Right cardiac atrium (tissue), 5 donors: ENCODE data around the gene SGPL1. TPM values are rescaled to one million over a fixed set of nuclear protein-coding genes. Genes with fewer than 3 reads are reported as not detected.

Experiments
- ATAC-seq, 2 donors: fragments of 200-7000 bp; cut with Tn5 transposase; one replicate each; pipeline versions ENCODE4 v1.8.0 to v1.9.1; 2020; ENCODE audit warnings: moderate library complexity in 2 of 2, mild to moderate bottlenecking in 1 of 2
- DNase-seq, 3 donors: peaks; one replicate each; pipeline ENCODE4 v3.0.0-alpha.2; 2020
- H3K27ac ChIP-seq: one replicate; pipeline ENCODE4 v1.5.1; 2013; ENCODE audit warnings: mild to moderate bottlenecking, low read length, control low read depth, moderate library complexity
- H3K27me3 ChIP-seq: one replicate; pipeline ENCODE4 v1.6.1; 2013; ENCODE audit not compliant: control insufficient read depth, insufficient read depth
- H3K4me1 ChIP-seq: one replicate; pipeline ENCODE4 v1.6.1; 2013; ENCODE audit warnings: low read length; ENCODE audit not compliant: control insufficient read depth, insufficient read depth
- H3K4me3 ChIP-seq: one replicate; pipeline ENCODE4 v1.5.1; 2013; ENCODE audit warnings: low read length, control low read depth
- H3K9me3 ChIP-seq: one replicate; pipeline ENCODE4 v1.6.1; 2013; ENCODE audit warnings: low read length; ENCODE audit not compliant: control insufficient read depth
- WGBS: extraction: QIAGEN DNeasy Blood & Tissue Kit; methylation state at CpG from one replicate; pipeline ENCODE4 v1.1.7; 2013; 5-methylcytosine and 5-hydroxymethylcytosine counted together
- intact Hi-C, 4 donors: fragments of 100-400 bp; cut with DNase I; formaldehyde crosslinking; loops; one replicate each; pipeline versions ENCODE4 v1.11.0 to v1.14.0; 2022 to 2023
- polyA plus RNA-seq: library from polyadenylated mRNA; stranded (reverse); fragments of 200-250 nt; gene quantifications from one replicate; pipeline ENCODE4 v1.2.3, GENCODE V29; 2013
- total RNA-seq, 4 donors: library from RNA; stranded (reverse); fragmentation: NEBNext Ultra II Directional; extraction: Animal tissue kit (Norgen Biotek cat#: 25700); gene quantifications; one replicate each; pipeline ENCODE4 v1.2.1, GENCODE V29; 2021
- donor health status: healthy with polysubstance abuse.
- donor health status: DM: no; HTN: yes; CAD: no.
- donor health status: DM: no; HTN: no; CAD: no.
- donor health status: DM: no; HTN: yes; CAD: no; lungs with severe emphysema.
- donor health status: DM: yes; HTN: yes; CAD: no.

SGPL1 gene
- total and polyA plus RNA-seq, 5 donors, result 4.2 to 20.2 (median 13.2) TPM

DNA sequence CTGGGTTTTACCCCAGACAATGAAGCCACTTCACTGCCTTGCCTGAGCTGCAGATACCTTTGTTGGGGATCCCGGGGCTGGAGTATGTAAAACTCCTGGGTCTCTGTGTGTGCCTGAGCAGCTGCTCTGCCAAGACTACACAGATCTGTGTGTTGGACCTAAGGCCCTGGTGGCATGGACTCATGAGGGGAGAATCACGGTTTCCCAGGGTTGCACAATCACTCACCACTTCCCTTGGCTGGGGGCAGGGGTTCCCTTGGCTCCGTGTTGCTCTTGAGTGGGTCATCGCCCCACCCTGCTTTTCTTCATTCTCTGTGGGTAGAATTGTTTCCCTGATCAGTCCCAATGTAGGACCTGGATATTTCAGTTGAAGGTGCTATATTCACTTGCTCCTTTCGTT lies 16.6 kb upstream of the SGPL1 start:
- Histone ChIP-seq H3K27me3 (no peaks in the 10 kb centered on the region), H3K9me3 (no peaks in the 10 kb centered on the region), H3K4me3 (no peak overlapping the region), H3K27ac (no peak overlapping the region), H3K4me1 (peaks cover 2% of the 10 kb centered on the region)
- ATAC-seq (no peak), DNase-seq (no peak)
- intact Hi-C loops, result no loop called here
- 77% methylated on average over 5 of the region's 5 CpGs for WGBS

DNA sequence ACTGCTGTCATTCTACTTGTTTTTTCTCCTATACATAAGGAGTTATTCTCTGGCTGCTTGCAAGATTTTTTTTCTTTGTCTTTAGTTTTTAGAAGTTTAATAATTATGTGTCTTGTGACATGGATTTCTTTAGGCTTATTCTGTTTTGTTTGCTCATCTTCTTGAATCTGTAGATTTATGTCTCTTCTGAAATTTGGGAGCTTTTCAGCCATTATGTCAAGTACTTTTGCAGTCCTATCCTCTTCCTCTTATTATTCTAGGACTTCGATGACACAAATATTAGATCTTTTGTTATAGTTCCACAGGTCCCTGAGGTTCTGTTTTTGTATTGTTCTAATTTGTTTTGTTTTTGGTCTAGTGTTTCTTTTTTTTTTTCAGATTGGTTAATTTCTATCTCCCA lies 13.9 kb upstream of the SGPL1 start:
- Histone ChIP-seq H3K4me1 (peaks cover 3% of the 10 kb centered on the region), H3K9me3 (no peaks in the 10 kb centered on the region), H3K4me3 (no peak overlapping the region), H3K27me3 (no peaks in the 10 kb centered on the region), H3K27ac (no peak overlapping the region)
- 76% methylated on average over 1 of the region's 1 CpG for WGBS
- ATAC-seq (no peak), DNase-seq (no peak)
- intact Hi-C loops, result no loop called here

DNA sequence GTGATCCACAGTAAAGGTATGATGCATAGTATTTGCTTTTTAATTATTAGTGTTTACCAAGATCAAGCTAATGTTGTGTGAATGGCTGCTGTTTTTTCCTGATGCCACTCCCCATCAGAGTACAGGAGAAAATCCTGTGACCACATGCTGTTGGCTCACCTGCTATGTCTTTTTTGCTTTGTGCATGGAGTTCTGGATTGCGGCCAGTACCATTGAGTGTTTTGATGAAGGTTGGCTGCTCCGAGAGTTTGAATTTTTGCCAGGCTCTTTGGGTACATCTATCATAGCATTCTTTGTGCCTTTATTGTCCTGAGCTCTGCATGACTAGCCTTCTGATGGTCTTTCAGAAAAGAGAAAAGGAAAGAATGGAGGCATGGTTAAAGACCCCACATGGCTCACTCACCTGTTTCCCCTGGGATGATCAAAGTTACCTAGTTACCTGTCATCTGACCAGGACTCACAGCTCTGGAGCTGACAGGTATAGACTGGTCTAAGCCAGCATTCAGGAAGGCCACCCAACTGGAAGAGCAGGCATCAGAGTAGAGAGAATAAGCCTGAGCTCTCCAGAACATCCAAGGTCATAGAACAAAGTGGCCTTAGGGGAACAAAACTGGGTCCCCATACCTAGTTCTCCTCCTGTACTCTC lies 11.8 kb upstream of the SGPL1 start:
- DNase-seq, result no peak
- H3K4me1 ChIP-seq, result peaks cover 4% of the 10 kb centered on the region
- WGBS, result 70% methylated on average over 2 of the region's 2 CpGs
- no peak overlapping the region for H3K4me3 ChIP-seq
- H3K9me3 ChIP-seq, result no peaks in the 10 kb centered on the region
- ATAC-seq, result no peak
- intact Hi-C loops, result no loop called here
- no peak overlapping the region for H3K27ac ChIP-seq
- H3K27me3 ChIP-seq, result no peaks in the 10 kb centered on the region

- no peak overlapping the region for H3K4me3 ChIP-seq
- H3K9me3 ChIP-seq, result no peaks in the 10 kb centered on the region
- peaks cover 4% of the 10 kb centered on the region for H3K4me1 ChIP-seq
- no peaks in the 10 kb centered on the region for H3K27me3 ChIP-seq
- ATAC-seq (no peak), DNase-seq (no peak)
- H3K27ac ChIP-seq, result no peak overlapping the region
- WGBS, result 82% methylated on average over 2 of the region's 2 CpGs
- intact Hi-C loops, result no loop called here
These were observed 11.3 kb upstream of the SGPL1 start for GRCh38 chr10:70804421-70804808.

GRCh38 chr10:70805619-70806215 lies 10.0 kb upstream of the SGPL1 start:
- intact Hi-C loops, result no loop called here
- Histone ChIP-seq H3K27ac (no peak overlapping the region), H3K27me3 (no peaks in the 10 kb centered on the region), H3K4me3 (no peak overlapping the region), H3K9me3 (no peaks in the 10 kb centered on the region), H3K4me1 (peaks cover 4% of the 10 kb centered on the region)
- ATAC-seq, result no peak
- 96% methylated on average over 3 of the region's 3 CpGs for WGBS
- DNase-seq, result no peak

GRCh38 chr10:70806841-70807240 lies 8.9 kb upstream of the SGPL1 start:
- ATAC-seq, result no peak
- intact Hi-C loops, result no loop called here
- 98% methylated on average over 1 of the region's 1 CpG for WGBS

GRCh38 chr10:70807556-70807955 lies 8.2 kb upstream of the SGPL1 start:
- ATAC-seq, result no peak
- intact Hi-C loops, result no loop called here
- Histone ChIP-seq H3K27ac (no peak overlapping the region), H3K27me3 (no peaks in the 10 kb centered on the region), H3K9me3 (no peaks in the 10 kb centered on the region), H3K4me1 (peaks cover 4% of the 10 kb centered on the region), H3K4me3 (no peak overlapping the region)
- WGBS, result 84% methylated on average over 3 of the region's 3 CpGs
- DNase-seq, result no peak

More at GRCh38 chr10:70806841-70807240, 8.9 kb upstream of the SGPL1 start:
- DNase-seq, result no peak
- Histone ChIP-seq H3K4me3 (no peak overlapping the region), H3K27ac (no peak overlapping the region), H3K27me3 (no peaks in the 10 kb centered on the region), H3K4me1 (peaks cover 4% of the 10 kb centered on the region), H3K9me3 (no peaks in the 10 kb centered on the region)

- Histone ChIP-seq H3K27ac (no peak overlapping the region), H3K4me1 (peaks cover 2% of the 10 kb centered on the region), H3K9me3 (no peaks in the 10 kb centered on the region), H3K27me3 (no peaks in the 10 kb centered on the region), H3K4me3 (no peak overlapping the region)
- intact Hi-C loops, result no loop called here
- ATAC-seq (no peak), DNase-seq (no peak)
- 82% methylated on average over 6 of the region's 6 CpGs for WGBS
These were observed 6.6 kb upstream of the SGPL1 start for GRCh38 chr10:70809011-70809611.

- intact Hi-C loops, result no loop called here
- H3K4me1 ChIP-seq, result peaks cover 2% of the 10 kb centered on the region
- no peaks in the 10 kb centered on the region for H3K9me3 ChIP-seq
- ATAC-seq (no peak), DNase-seq (no peak)
- no peak overlapping the region for H3K27ac ChIP-seq
- WGBS, result 87% methylated on average over 2 of the region's 2 CpGs
- no peaks in the 10 kb centered on the region for H3K27me3 ChIP-seq
- no peak overlapping the region for H3K4me3 ChIP-seq
These were observed 6.0 kb upstream of the SGPL1 start for GRCh38 chr10:70809726-70810125.

GRCh38 chr10:70810967-70811366 lies 4.8 kb upstream of the SGPL1 start:
- Histone ChIP-seq H3K4me3 (no peak overlapping the region), H3K9me3 (no peaks in the 10 kb centered on the region), H3K27me3 (no peaks in the 10 kb centered on the region), H3K27ac (no peak overlapping the region), H3K4me1 (peaks cover 2% of the 10 kb centered on the region)
- WGBS, result 0% methylated on average over 1 of the region's 1 CpG
- intact Hi-C loops, result no loop called here
- no peak for ATAC-seq
- no peak for DNase-seq

DNA sequence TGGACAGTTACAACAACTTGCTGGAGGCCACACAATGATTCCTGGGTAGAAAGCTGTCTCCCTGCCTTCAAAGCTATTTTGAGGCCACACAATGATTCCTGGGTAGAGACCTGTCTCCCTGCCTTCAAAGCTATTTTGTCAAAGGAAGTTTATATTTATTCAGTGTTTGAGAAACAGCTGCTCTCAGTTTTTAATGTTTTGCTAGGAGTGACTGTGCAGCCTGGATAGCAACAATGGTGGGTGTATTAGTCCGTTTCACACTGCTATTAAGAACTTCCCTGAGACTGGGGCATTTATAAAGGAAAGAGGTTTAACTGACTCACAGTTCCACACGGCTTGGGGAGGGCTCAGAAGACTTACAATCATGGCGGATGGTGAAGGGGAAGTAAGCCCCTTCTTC lies 3.9 kb upstream of the SGPL1 start:
- no peaks in the 10 kb centered on the region for H3K27me3 ChIP-seq
- DNase-seq (no peak), ATAC-seq (no peak)
- intact Hi-C loops, result no loop called here
- H3K27ac ChIP-seq, result no peak overlapping the region
- peaks cover 2% of the 10 kb centered on the region for H3K4me1 ChIP-seq
- H3K4me3 ChIP-seq, result no peak overlapping the region
- WGBS, result 82% methylated on average over 3 of the region's 3 CpGs
- no peaks in the 10 kb centered on the region for H3K9me3 ChIP-seq
